PC-3 (cell line): ENCODE measurements around the gene TRIM47. TPM values are rescaled to one million over a fixed set of nuclear protein-coding genes. Genes with fewer than 3 reads are reported as not detected.

Experiments
- ATAC-seq: fragments of 200-7000 bp; cut with Tn5 transposase; 2 replicates; pipeline ENCODE4 v1.9.1; 2020; ENCODE audit warnings: mild to moderate bottlenecking, moderate library complexity
- BruUV-seq: library from RNA; stranded (reverse); fragments of 400-500 nt; replicated peaks from 2 replicates; lab custom pipeline; 2021; lab: Mats Ljungman, UMichigan
- CTCF ChIA-PET: fragments of 300-600 bp; sonication (Branson Sonifier 250); formaldehyde crosslinking; loops from one replicate; lab custom pipeline; 2022; ENCODE audit warnings: antibody characterized with exemption; lab: Charles Lee
- POLR2A ChIA-PET: fragments of 300-600 bp; sonication (Branson Sonifier 250); formaldehyde crosslinking; loops from one replicate; lab custom pipeline; 2022; ENCODE audit warnings: antibody characterized with exemption; ENCODE audit not compliant: unreplicated experiment; lab: Charles Lee
- DNase-seq: peaks from one replicate; pipeline ENCODE4 v3.0.0-alpha.2; 2015
- H2AFZ ChIP-seq: fragments of 300-600 bp; sonication (generic); 2 replicates; pipeline ENCODE4 v1.6.0; 2016; ENCODE audit warnings: antibody characterized with exemption, low read length
- H3F3A ChIP-seq: fragments of 300-600 bp; sonication (generic); one replicate; pipeline ENCODE4 v1.6.0; 2017; ENCODE audit warnings: antibody characterized with exemption, low read length, control low read depth, mild to moderate bottlenecking; ENCODE audit not compliant: unreplicated experiment
- H3K27ac ChIP-seq: fragments of 300-600 bp; sonication (generic); 2 replicates; pipeline ENCODE4 v1.5.1; 2016; ENCODE audit warnings: mild to moderate bottlenecking, low read length
- H3K27me3 ChIP-seq: fragments of 300-600 bp; sonication (generic); 2 replicates; pipeline ENCODE4 v1.6.1; 2016; ENCODE audit warnings: low read length, mixed read lengths
- H3K36me3 ChIP-seq: fragments of 300-600 bp; sonication (generic); 2 replicates; pipeline ENCODE4 v1.6.1; 2016; ENCODE audit warnings: low read depth, mixed run types, low read length, mixed read lengths
- H3K4me1 ChIP-seq: fragments of 300-600 bp; sonication (generic); 2 replicates; pipeline ENCODE4 v1.5.1; 2016; ENCODE audit warnings: low read length; ENCODE audit not compliant: insufficient read depth
- H3K4me2 ChIP-seq: fragments of 300-600 bp; sonication (generic); 2 replicates; pipeline ENCODE4 v1.6.0; 2016; ENCODE audit warnings: low read length
- H3K4me3 ChIP-seq: fragments of 300-600 bp; sonication (generic); 2 replicates; pipeline ENCODE4 v1.5.1; 2016; ENCODE audit warnings: mild to moderate bottlenecking, low read length, mixed read lengths
- H3K79me2 ChIP-seq: fragments of 300-600 bp; sonication (generic); 2 replicates; pipeline ENCODE4 v1.6.1; 2017; ENCODE audit warnings: low read length, mixed read lengths
- H3K9ac ChIP-seq: fragments of 300-600 bp; sonication (generic); 2 replicates; pipeline ENCODE4 v1.6.0; 2016; ENCODE audit warnings: mild to moderate bottlenecking, low read length
- H3K9me2 ChIP-seq: fragments of 300-600 bp; sonication (generic); replicated peaks from 2 replicates; pipeline ENCODE4 v1.6.1; 2016; ENCODE audit warnings: mixed run types, low read length, mixed read lengths
- H3K9me3 ChIP-seq: fragments of 300-600 bp; sonication (generic); 2 replicates; pipeline ENCODE4 v1.6.1; 2016; ENCODE audit warnings: low read length, mixed read lengths
- H4K20me1 ChIP-seq: fragments of 300-600 bp; sonication (generic); 2 replicates; pipeline ENCODE4 v1.6.1; 2016; ENCODE audit warnings: low read length, mixed read lengths
- EZH2 ChIP-seq: fragments of 300-600 bp; sonication (generic); IDR thresholded peaks from one replicate; pipeline ENCODE4 v1.6.1; 2017; ENCODE audit warnings: antibody characterized with exemption, mild to moderate bottlenecking, low read length; ENCODE audit not compliant: unreplicated experiment
- EZH2phosphoT487 ChIP-seq: fragments of 300-600 bp; sonication (generic); IDR thresholded peaks from 2 replicates; pipeline ENCODE4 v1.6.1; 2018; ENCODE audit warnings: mild to moderate bottlenecking, antibody characterized with exemption, low read length, borderline replicate concordance
- intact Hi-C: fragments of 100-400 bp; cut with micrococcal nuclease; formaldehyde crosslinking; loops from 2 replicates; pipeline ENCODE4 v1.9.0; 2023
- total RNA-seq: library from RNA; depleted of rRNA; stranded (reverse); fragments of >200 nt; gene quantifications from 2 replicates; pipeline ENCODE4 v1.2.3, GENCODE V29; 2014
- TF ChIP-seq, protein P1 (sequence below): fragments of 300-600 bp; sonication (generic); conservative IDR thresholded peaks from 2 replicates; pipeline ENCODE4 v1.5.1; 2017; ENCODE audit warnings: antibody characterized with exemption, low read depth, mild to moderate bottlenecking, low read length

TRIM47 gene
- total RNA-seq, 1 experiment from 2014 or later = 73.7 TPM

DNA sequence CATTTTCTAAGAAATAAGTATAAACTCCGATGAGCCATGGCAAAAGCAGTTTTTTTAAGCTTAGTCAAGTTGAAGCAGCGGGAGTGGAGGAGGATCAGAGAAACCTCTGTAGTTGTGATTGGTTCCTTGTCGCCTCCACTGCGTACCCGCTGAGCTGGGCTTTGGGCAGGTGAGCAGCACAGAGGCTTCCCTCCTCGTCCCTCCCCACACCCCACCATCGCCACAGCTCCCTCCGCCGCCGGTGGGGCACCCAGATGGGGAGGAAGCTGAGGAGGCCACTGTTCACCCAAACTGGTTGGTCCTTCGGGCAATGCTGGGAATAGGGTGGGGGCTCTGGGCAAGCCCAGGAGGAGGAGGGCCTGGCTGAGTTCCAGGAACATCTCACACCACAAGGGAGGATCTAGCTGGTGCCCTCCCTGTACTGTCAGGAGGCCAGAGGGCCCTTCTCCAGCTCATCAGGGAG lies 31.5 kb upstream of the TRIM47 start:
- no peaks in the 10 kb centered on the region for H3K27me3 ChIP-seq
- ChIA-PET CTCF (interaction anchor here (0.6 kb wide), 1 partner anchor 281 kb away, joined by 3 read pairs; no protein-coding TSS in a partner anchor), POLR2A (no interaction called here)
- no peak for DNase-seq
- no peaks in the 10 kb centered on the region for H3K9me2 ChIP-seq
- no peak for ATAC-seq
- no peak overlapping the region for H3K4me2 ChIP-seq
- H3K27ac ChIP-seq = no peak overlapping the region
- no TSS peak for BruUV-seq
- intact Hi-C loops = loop anchor here (10.0 kb wide), 1 partner anchor 365 kb away; no protein-coding TSS in a partner anchor
- no peaks in the 10 kb centered on the region for H3K9me3 ChIP-seq
- H2AFZ ChIP-seq = no peak overlapping the region
- no peaks in the 10 kb centered on the region for H4K20me1 ChIP-seq
- no peak overlapping the region for H3K9ac ChIP-seq
- no peaks in the 10 kb centered on the region for H3K36me3 ChIP-seq
- no peaks in the 10 kb centered on the region for H3F3A ChIP-seq
- peaks cover 3% of the 10 kb centered on the region; the same call in 1 of the 2 replicates for H3K4me1 ChIP-seq
- H3K79me2 ChIP-seq = no peaks in the 10 kb centered on the region
- H3K4me3 ChIP-seq = no peak overlapping the region
- TF ChIP-seq, protein P1, sequence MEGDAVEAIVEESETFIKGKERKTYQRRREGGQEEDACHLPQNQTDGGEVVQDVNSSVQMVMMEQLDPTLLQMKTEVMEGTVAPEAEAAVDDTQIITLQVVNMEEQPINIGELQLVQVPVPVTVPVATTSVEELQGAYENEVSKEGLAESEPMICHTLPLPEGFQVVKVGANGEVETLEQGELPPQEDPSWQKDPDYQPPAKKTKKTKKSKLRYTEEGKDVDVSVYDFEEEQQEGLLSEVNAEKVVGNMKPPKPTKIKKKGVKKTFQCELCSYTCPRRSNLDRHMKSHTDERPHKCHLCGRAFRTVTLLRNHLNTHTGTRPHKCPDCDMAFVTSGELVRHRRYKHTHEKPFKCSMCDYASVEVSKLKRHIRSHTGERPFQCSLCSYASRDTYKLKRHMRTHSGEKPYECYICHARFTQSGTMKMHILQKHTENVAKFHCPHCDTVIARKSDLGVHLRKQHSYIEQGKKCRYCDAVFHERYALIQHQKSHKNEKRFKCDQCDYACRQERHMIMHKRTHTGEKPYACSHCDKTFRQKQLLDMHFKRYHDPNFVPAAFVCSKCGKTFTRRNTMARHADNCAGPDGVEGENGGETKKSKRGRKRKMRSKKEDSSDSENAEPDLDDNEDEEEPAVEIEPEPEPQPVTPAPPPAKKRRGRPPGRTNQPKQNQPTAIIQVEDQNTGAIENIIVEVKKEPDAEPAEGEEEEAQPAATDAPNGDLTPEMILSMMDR = no peak
- TF ChIP-seq EZH2phosphoT487 (no peak), EZH2 (no peak)

DNA sequence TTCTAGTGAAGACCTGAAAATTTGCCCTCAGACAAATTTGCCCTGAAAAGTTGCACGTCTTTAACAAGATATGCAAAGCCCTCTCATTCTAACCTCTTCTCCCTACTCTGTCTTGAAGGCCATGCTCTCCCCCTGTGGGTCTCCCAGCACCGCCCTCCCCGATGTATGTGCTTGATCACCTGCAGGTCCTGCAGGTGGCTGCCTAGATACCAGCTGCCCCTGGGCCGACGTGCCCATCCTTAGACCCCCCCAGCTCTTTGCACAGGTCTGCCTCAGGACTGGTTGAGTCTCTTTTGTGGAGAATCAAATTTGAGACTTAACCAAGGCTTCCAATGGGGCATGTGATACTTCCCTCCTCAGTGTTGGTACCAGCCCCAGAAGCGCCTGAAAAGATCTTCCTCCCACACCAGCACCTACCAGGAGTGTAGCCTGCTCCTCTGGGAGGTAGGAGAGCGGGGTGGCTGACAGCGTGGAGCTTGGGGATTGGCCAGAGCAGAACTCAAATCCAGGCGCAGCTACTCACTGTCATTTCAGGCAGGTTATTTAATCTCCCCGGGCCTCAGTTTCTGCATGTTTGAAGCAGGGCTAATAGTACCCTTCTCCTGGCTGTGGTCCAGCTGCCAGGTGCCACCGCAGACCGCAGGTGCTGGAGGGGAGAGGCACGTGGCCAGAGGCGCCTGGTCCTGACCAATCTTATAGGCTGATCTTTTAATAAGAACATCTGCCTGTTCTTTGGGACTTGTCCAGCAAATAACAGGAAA lies 30.9 kb upstream of the TRIM47 start:
- ATAC-seq (no peak), DNase-seq (no peak)
- POLR2A ChIA-PET = no interaction called here
- H3K4me2 ChIP-seq = no peak overlapping the region
- H3K36me3 ChIP-seq = no peaks in the 10 kb centered on the region
- no peaks in the 10 kb centered on the region for H3K9me3 ChIP-seq
- H3K27me3 ChIP-seq = no peaks in the 10 kb centered on the region
- no peaks in the 10 kb centered on the region for H3K9me2 ChIP-seq
- H3K4me3 ChIP-seq = no peak overlapping the region
- H2AFZ ChIP-seq = no peak overlapping the region
- TF ChIP-seq EZH2 (no peak), EZH2phosphoT487 (no peak)
- TF ChIP-seq, protein P1 = no peak
- BruUV-seq = no TSS peak
- no peak overlapping the region for H3K9ac ChIP-seq
- peaks cover 3% of the 10 kb centered on the region for H3K79me2 ChIP-seq
- H3K4me1 ChIP-seq = peaks cover 3% of the 10 kb centered on the region; the same call in 1 of the 2 replicates
- CTCF ChIA-PET = interaction anchor here (0.6 kb wide), 1 partner anchor 280 kb away, joined by 3 read pairs; no protein-coding TSS in a partner anchor
- no peaks in the 10 kb centered on the region for H4K20me1 ChIP-seq
- intact Hi-C loops = loop anchor here (10.0 kb wide), 1 partner anchor 366 kb away; no protein-coding TSS in a partner anchor
- H3F3A ChIP-seq = no peaks in the 10 kb centered on the region
- no peak overlapping the region for H3K27ac ChIP-seq

DNA sequence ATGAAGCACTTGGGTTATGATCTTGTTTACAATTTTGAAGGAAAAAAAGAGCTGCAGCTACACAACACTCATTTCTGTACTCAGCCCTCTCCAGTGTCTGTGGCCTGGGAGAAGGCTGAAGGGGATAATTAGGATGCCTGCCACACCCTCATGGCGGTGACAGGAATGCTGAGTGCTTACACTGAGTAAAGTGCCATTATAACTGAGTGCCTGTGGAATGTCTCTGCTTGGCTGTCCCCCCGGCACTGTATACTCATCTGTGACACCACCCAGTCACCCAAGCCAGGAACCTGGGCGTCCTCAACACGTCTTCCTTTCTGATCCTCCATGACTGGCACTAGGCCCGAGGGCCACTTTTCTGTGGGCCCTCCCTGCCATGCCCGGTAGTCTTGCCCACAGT lies 29.8 kb upstream of the TRIM47 start:
- Histone ChIP-seq H3K27me3 (no peaks in the 10 kb centered on the region), H3K4me3 (no peak overlapping the region), H3K79me2 (peaks cover 13% of the 10 kb centered on the region), H3F3A (no peaks in the 10 kb centered on the region), H4K20me1 (no peaks in the 10 kb centered on the region), H3K4me1 (peaks cover 10% of the 10 kb centered on the region), H3K36me3 (no peaks in the 10 kb centered on the region), H3K9ac (no peak overlapping the region), H3K27ac (no peak overlapping the region), H3K9me3 (no peaks in the 10 kb centered on the region), H2AFZ (no peak overlapping the region), H3K9me2 (no peaks in the 10 kb centered on the region), H3K4me2 (no peak overlapping the region)
- no peak for DNase-seq
- BruUV-seq = no TSS peak
- TF ChIP-seq EZH2 (no peak), EZH2phosphoT487 (no peak)
- TF ChIP-seq, protein P1 = no peak
- CTCF ChIA-PET = no interaction called here
- POLR2A ChIA-PET = no interaction called here
- intact Hi-C loops = loop anchor here (10.0 kb wide), 1 partner anchor 367 kb away; no protein-coding TSS in a partner anchor
- no peak for ATAC-seq
